ENCODE measurements around the gene CRABP2. TPM values are rescaled to one million over a fixed set of nuclear protein-coding genes. Genes with fewer than 3 reads are reported as not detected.
A peak's percentile ranks its signal among the peaks of the same experiment; 100 is the strongest.

CRABP2 gene
- total and polyA plus RNA-seq, 2 donors (not counting 3 experiments of a cell fraction or from before 2014, with no cell fraction given), result 0.32 to 1.0 TPM

DNA sequence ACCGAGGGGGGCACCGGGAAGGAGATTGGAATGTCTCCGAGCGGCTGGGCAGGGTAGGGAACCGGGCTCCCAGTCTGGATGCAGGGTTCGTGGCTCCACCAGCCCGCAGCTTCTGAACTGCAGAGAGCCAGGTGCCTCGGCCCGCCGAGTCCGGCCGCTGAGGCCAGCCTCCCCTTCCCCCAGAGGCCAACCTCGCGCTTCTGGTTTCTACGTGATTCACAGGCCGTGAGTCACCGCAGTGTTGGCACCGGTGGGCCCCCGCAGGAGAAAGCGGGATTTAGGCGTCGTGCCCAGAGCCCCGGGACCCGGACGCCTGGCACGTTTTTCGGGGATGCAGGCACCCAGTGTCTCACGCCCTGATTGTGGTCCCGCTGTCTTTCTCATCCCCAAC is 458 bp downstream of the CRABP2 start:
- dilution Hi-C loops (cut with MboI; ENCODE audit: extremely low pct_ligation_motif_present, low sequenced_read_pairs), result no loop called here
- Histone ChIP-seq H3K79me2 (ENCODE audit: control insufficient read depth, insufficient read depth, low read length) (no peaks in the 10 kb centered on the region), H3K9me1 (replicated peaks; ENCODE audit: control insufficient read depth, extremely low read depth, insufficient read depth, low read length) (no peaks in the 10 kb centered on the region), H3K4me1 (ENCODE audit: control insufficient read depth, extremely low read depth, insufficient read depth, low read length) (peaks cover 19% of the 10 kb centered on the region), H3K4me2 (ENCODE audit: insufficient read depth, low read length) (peak overlapping the region; percentile 53), H3K27ac (ENCODE audit: insufficient read depth, low read depth, low read length) (no peak overlapping the region), H3K36me3 (ENCODE audit: control insufficient read depth in 2 of 2, extremely low read depth in 1 of 2, insufficient read depth in 2 of 2, low read length in 2 of 2) (no peaks in the 10 kb centered on the region), H4K20me1 (replicated peaks; ENCODE audit: control insufficient read depth, extremely low read depth, insufficient read depth, low read length) (no peaks in the 10 kb centered on the region), H3K4me3 (replicated peaks in 1 of 3; ENCODE audit: insufficient read depth in 1 of 3, low read depth in 1 of 3, low read length in 3 of 3) (no peak overlapping the region), H3K9me3 (replicated peaks; ENCODE audit: control insufficient read depth, insufficient read depth, low read length) (no peaks in the 10 kb centered on the region), H3K27me3 (ENCODE audit: control insufficient read depth in 2 of 2, insufficient read depth in 2 of 2, low read length in 2 of 2) (peaks cover 0 to 3% of the 10 kb centered on the region in 2 experiments), H2AFZ (ENCODE audit: low read depth, low read length) (peak overlapping the region; percentile 37), H3K9ac (replicated peaks; ENCODE audit: extremely low read depth, insufficient read depth, low read length) (peak overlapping the region; percentile 22)
- ChIA-PET CTCF (interaction anchor here (1.5 to 15.5 kb wide), 7 partner anchors 11 to 85 kb away, joined by 9 to 453 read pairs (median 12); partner anchors contain the start of gene HAPLN2), POLR2A (interaction anchor here (0.8 kb wide), 1 partner anchor 15 kb away, joined by 3 read pairs; no protein-coding TSS in a partner anchor)
- TF ChIP-seq MYC (IDR thresholded peaks at IDR 0.05; ENCODE audit: low read depth, low read length) (no peak), POLR2A (IDR thresholded peaks at IDR 0.05; ENCODE audit: low read depth, low read length) (no peak), GATA2 (IDR thresholded peaks at IDR 0.05; ENCODE audit: insufficient read depth, insufficient read length, low read depth, low read length) (no peak), POLR2AphosphoS5 (IDR thresholded peaks at IDR 0.05; ENCODE audit: insufficient read depth, low read depth, low read length) (peak; percentile 62), EZH2 (IDR thresholded peaks at IDR 0.05; ENCODE audit: borderline replicate concordance, low read depth, low read length, severe bottlenecking) (no peak), JUN (IDR thresholded peaks at IDR 0.05; ENCODE audit: borderline replicate concordance, insufficient read depth, insufficient read length, low read depth) (peak; percentile 54), FOS (IDR thresholded peaks at IDR 0.05; ENCODE audit: borderline replicate concordance, insufficient read depth, low read length) (peak; percentile 94)
- TF ChIP-seq, protein P1, sequence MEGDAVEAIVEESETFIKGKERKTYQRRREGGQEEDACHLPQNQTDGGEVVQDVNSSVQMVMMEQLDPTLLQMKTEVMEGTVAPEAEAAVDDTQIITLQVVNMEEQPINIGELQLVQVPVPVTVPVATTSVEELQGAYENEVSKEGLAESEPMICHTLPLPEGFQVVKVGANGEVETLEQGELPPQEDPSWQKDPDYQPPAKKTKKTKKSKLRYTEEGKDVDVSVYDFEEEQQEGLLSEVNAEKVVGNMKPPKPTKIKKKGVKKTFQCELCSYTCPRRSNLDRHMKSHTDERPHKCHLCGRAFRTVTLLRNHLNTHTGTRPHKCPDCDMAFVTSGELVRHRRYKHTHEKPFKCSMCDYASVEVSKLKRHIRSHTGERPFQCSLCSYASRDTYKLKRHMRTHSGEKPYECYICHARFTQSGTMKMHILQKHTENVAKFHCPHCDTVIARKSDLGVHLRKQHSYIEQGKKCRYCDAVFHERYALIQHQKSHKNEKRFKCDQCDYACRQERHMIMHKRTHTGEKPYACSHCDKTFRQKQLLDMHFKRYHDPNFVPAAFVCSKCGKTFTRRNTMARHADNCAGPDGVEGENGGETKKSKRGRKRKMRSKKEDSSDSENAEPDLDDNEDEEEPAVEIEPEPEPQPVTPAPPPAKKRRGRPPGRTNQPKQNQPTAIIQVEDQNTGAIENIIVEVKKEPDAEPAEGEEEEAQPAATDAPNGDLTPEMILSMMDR (IDR thresholded peaks at IDR 0.05; ENCODE audit: extremely low read depth in 1 of 2, insufficient read depth in 1 of 2, low read depth in 1 of 2, low read length in 2 of 2), result no peak
- TF ChIP-seq, protein P2, sequence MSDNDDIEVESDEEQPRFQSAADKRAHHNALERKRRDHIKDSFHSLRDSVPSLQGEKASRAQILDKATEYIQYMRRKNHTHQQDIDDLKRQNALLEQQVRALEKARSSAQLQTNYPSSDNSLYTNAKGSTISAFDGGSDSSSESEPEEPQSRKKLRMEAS (IDR thresholded peaks at IDR 0.05; ENCODE audit: insufficient read depth, insufficient read length), result no peak
- DNase-seq (ENCODE audit: low read depth, low spot score) (peak; percentile 68), FAIRE-seq (peak; percentile 89)
- intact Hi-C loops (cut with micrococcal nuclease), result loop anchor here (1.0 kb wide), 1 partner anchor 16 kb away; no protein-coding TSS in a partner anchor
- no TSS peak for BruUV-seq (replicated peaks)

Measured in endothelial cell of umbilical vein (primary cell).